Calu3 (cell line): ENCODE measurements around the gene SPHK2. TPM values are rescaled to one million over a fixed set of nuclear protein-coding genes. Genes with fewer than 3 reads are reported as not detected.
A peak's percentile ranks its signal among the peaks of the same experiment; 100 is the strongest.

Experiments
- BruUV-seq: library from RNA; stranded (reverse); fragments of 400-500 nt; replicated peaks from 2 replicates; lab custom pipeline; 2021; lab: Mats Ljungman, UMichigan
- CTCF ChIA-PET: fragments of 300-600 bp; sonication (Branson Sonifier 250); formaldehyde crosslinking; loops from one replicate; lab custom pipeline; 2022; ENCODE audit warnings: antibody characterized with exemption; lab: Charles Lee
- DNase-seq: peaks from one replicate; pipeline ENCODE4 v3.0.0; 2022
- H3K27ac Mint-ChIP-seq: one replicate; pipeline ENCODE4 v1.8.0; 2022; ENCODE audit warnings: mixed read lengths; ENCODE audit not compliant: unreplicated experiment
- H3K27me3 Mint-ChIP-seq: one replicate; pipeline ENCODE4 v1.8.0; 2022; ENCODE audit warnings: mixed read lengths; ENCODE audit not compliant: unreplicated experiment
- H3K36me3 Mint-ChIP-seq: one replicate; pipeline ENCODE4 v1.8.0; 2022; ENCODE audit warnings: mild to moderate bottlenecking, moderate library complexity, mixed read lengths; ENCODE audit not compliant: insufficient read depth, unreplicated experiment
- H3K4me1 Mint-ChIP-seq: one replicate; pipeline ENCODE4 v1.8.0; 2022; ENCODE audit warnings: mild to moderate bottlenecking, low read depth, mixed read lengths; ENCODE audit not compliant: unreplicated experiment
- H3K4me3 Mint-ChIP-seq: one replicate; pipeline ENCODE4 v1.8.0; 2022; ENCODE audit warnings: mild to moderate bottlenecking, low read depth, moderate library complexity, mixed read lengths; ENCODE audit not compliant: unreplicated experiment
- H3K9me3 Mint-ChIP-seq: one replicate; pipeline ENCODE4 v1.8.0; 2022; ENCODE audit warnings: low read depth, mixed read lengths; ENCODE audit not compliant: unreplicated experiment
- CTCF ChIP-seq: fragments of 200-600 bp; IDR thresholded peaks from one replicate; pipeline ENCODE4 v1.8.0; 2022; ENCODE audit warnings: antibody characterized with exemption; ENCODE audit not compliant: unreplicated experiment
- intact Hi-C: fragments of 100-400 bp; cut with micrococcal nuclease; formaldehyde crosslinking; loops from one replicate; pipeline ENCODE4 v1.10.0; 2022; ENCODE audit not compliant: unreplicated experiment
- total RNA-seq: library from RNA; stranded (reverse); gene quantifications from 2 replicates; pipeline ENCODE4 v1.2.3, GENCODE V29; 2022

Gene SPHK2
- total RNA-seq, 1 experiment from 2014 or later = 24.2 TPM

GRCh38 chr19:48606463-48607358 is 12.6 kb upstream of the SPHK2 start, which contains the start of gene SPACA4:
TSS of gene SPACA4 (plus strand) at chr19:48606742. CDS start at chr19:48606979, 237 bp downstream.
- no TSS peak for BruUV-seq
- Mint-ChIP-seq H3K9me3 (no peaks in the 10 kb centered on the region), H3K4me3 (no peak within 1 kb of the TSS), H3K27ac (no peak within 1 kb of the TSS), H3K27me3 (no peaks in the 10 kb centered on the region), H3K4me1 (no peaks in the 10 kb centered on the region), H3K36me3 (peaks cover 10% of the 10 kb centered on the region)
- no peak for TF ChIP-seq CTCF
- no peak for DNase-seq
- CTCF ChIA-PET = interaction anchor here (1.2 kb wide), 2 partner anchors 14 to 119 kb away, joined by 3 to 6 read pairs; no protein-coding TSS in a partner anchor
- intact Hi-C loops = no loop called here

GRCh38 chr19:48607359-48607755 is 11.9 kb upstream of the SPHK2 start:
- H3K4me1 Mint-ChIP-seq = no peaks in the 10 kb centered on the region
- CTCF ChIA-PET = no interaction called here
- H3K9me3 Mint-ChIP-seq = no peaks in the 10 kb centered on the region
- no TSS peak for BruUV-seq
- TF ChIP-seq CTCF = no peak
- intact Hi-C loops = no loop called here
- no peaks in the 10 kb centered on the region for H3K27me3 Mint-ChIP-seq
- H3K36me3 Mint-ChIP-seq = peaks cover 6% of the 10 kb centered on the region
- DNase-seq = no peak
- H3K27ac Mint-ChIP-seq = no peak overlapping the region
- H3K4me3 Mint-ChIP-seq = no peak overlapping the region

- DNase-seq = peak; percentile 66
- no peaks in the 10 kb centered on the region for H3K9me3 Mint-ChIP-seq
- H3K4me3 Mint-ChIP-seq = no peak overlapping the region
- intact Hi-C loops = no loop called here
- peaks cover 6% of the 10 kb centered on the region for H3K4me1 Mint-ChIP-seq
- no TSS peak for BruUV-seq
- no peaks in the 10 kb centered on the region for H3K27me3 Mint-ChIP-seq
- no peak overlapping the region for H3K27ac Mint-ChIP-seq
- peaks cover 14% of the 10 kb centered on the region for H3K36me3 Mint-ChIP-seq
- TF ChIP-seq CTCF = peak; percentile 54
- CTCF ChIA-PET = interaction anchor here (0.6 to 1.8 kb wide), 17 partner anchors 8 to 438 kb away, joined by 3 to 13 read pairs (median 4); partner anchors contain the start of genes KDELR1, RPL18, SPHK2 and ZSWIM9
Observed at GRCh38 chr19:48608798-48609263, 10.5 kb upstream of the SPHK2 start.

- CTCF ChIA-PET = interaction anchor here (0.6 to 1.8 kb wide), 7 partner anchors 9 to 276 kb away, joined by 3 to 13 read pairs (median 5); partner anchors contain the start of genes RPL18 and SPHK2
Observed at GRCh38 chr19:48609571-48610108, 9.7 kb upstream of the SPHK2 start.

More at GRCh38 chr19:48609571-48610108, 9.7 kb upstream of the SPHK2 start:
- intact Hi-C loops = no loop called here
- DNase-seq = no peak
- TF ChIP-seq CTCF = no peak
- no peaks in the 10 kb centered on the region for H3K9me3 Mint-ChIP-seq
- no peak overlapping the region for H3K27ac Mint-ChIP-seq
- peaks cover 22% of the 10 kb centered on the region for H3K36me3 Mint-ChIP-seq
- BruUV-seq = no TSS peak
- peaks cover 14% of the 10 kb centered on the region for H3K4me1 Mint-ChIP-seq
- no peaks in the 10 kb centered on the region for H3K27me3 Mint-ChIP-seq
- no peak overlapping the region for H3K4me3 Mint-ChIP-seq
